ENCODE results near the gene LENG1. TPM values are rescaled to one million over a fixed set of nuclear protein-coding genes. Genes with fewer than 3 reads are reported as not detected.
"Not testable (repeated sequence)": the region's sequence is repeated elsewhere in the genome, so short reads cannot be mapped to it uniquely, and the experiment has no call there.

The LENG1 gene
- total and polyA plus RNA-seq, 12 donors: 5.4 to 16.9 (median 7.2) TPM

GRCh38 chr19:54172471-54173358 lies 13.2 kb upstream of the LENG1 start, which contains the start of gene TMC4:
Gene TMC4, minus strand, starts transcription at chr19:54173160. Its CDS starts 43 bp downstream, at chr19:54173117.
- Histone ChIP-seq H3K4me3 (peak within 1 kb of the TSS in 7 of 10 donors; percentile 15 to 48 (median 38)), H3K9me3 (no peaks in the 10 kb centered on the region), H3K4me1 (peaks cover 0 to 13% (median 6%) of the 10 kb centered on the region in 9 donors), H3K27ac (peak within 1 kb of the TSS in 9 of 10 donors; percentile 32 to 75 (median 56)), H3K36me3 (peaks cover 0 to 20% (median 0%) of the 10 kb centered on the region in 9 donors), H3K27me3 (peaks cover 0 to 20% (median 12%) of the 10 kb centered on the region in 7 donors)
- intact Hi-C loops (cut with DNase I): loop anchor here in 1 of 10 donors (5.0 kb wide), 1 partner anchor 60 kb away; no protein-coding TSS in a partner anchor
- no peak for TF ChIP-seq CTCF (IDR thresholded peaks at IDR 0.05)
- 12 to 20% methylated on average over 13 of the region's 13 CpGs for WGBS, 2 donors
- ATAC-seq (peak in 7 of 8 donors; percentile 38 to 77 (median 66)), DNase-seq (peak in 1 of 2 donors; percentile 54)

GRCh38 chr19:54171736-54172431 lies 12.4 kb upstream of the LENG1 start:
- Histone ChIP-seq H3K4me3 (peak overlapping the region in 6 of 10 donors; percentile 4 to 48 (median 12)), H3K27ac (peak overlapping the region in 3 of 10 donors; percentile 19 to 72 (median 62))

GRCh38 chr19:54169149-54169740 lies 9.7 kb upstream of the LENG1 start:
- intact Hi-C loops (cut with DNase I): loop anchor here in 3 of 10 donors (2.0 to 5.0 kb wide), 2 partner anchors 62 to 63 kb away; no protein-coding TSS in a partner anchor
- no peak for TF ChIP-seq CTCF (IDR thresholded peaks at IDR 0.05)
- WGBS, 2 donors: 88 to 90% methylated on average over 20 to 21 of the region's 21 CpGs
- H3K27me3 ChIP-seq: peaks cover 0 to 44% (median 24%) of the 10 kb centered on the region in 7 donors
- peaks cover 2 to 19% (median 11%) of the 10 kb centered on the region in 9 donors for H3K4me1 ChIP-seq
- H3K9me3 ChIP-seq: no peaks in the 10 kb centered on the region
- DNase-seq (no peak), ATAC-seq (no peak)
- no peak overlapping the region for H3K4me3 ChIP-seq
- H3K36me3 ChIP-seq: no peaks in the 10 kb centered on the region
- no peak overlapping the region for H3K27ac ChIP-seq

More at GRCh38 chr19:54171736-54172431, 12.4 kb upstream of the LENG1 start:
- H3K4me1 ChIP-seq: peaks cover 0 to 13% (median 6%) of the 10 kb centered on the region in 9 donors
- not testable (repeated sequence) for H3K9me3 ChIP-seq, DNase-seq, ATAC-seq
- intact Hi-C loops (cut with DNase I): loop anchor here in 2 of 10 donors (2.0 to 5.0 kb wide), 2 partner anchors 59 to 60 kb away; no protein-coding TSS in a partner anchor
- WGBS, 2 donors: 70 to 79% methylated on average over 17 to 18 of the region's 23 CpGs
- H3K36me3 ChIP-seq: peaks cover 0 to 12% (median 0%) of the 10 kb centered on the region in 9 donors
- H3K27me3 ChIP-seq: peaks cover 0 to 28% (median 15%) of the 10 kb centered on the region in 7 donors

- H3K4me1 ChIP-seq: peaks cover 2 to 25% (median 11%) of the 10 kb centered on the region in 9 donors
- peak; percentile 79 to 93 (median 84) for TF ChIP-seq CTCF (IDR thresholded peaks at IDR 0.05)
- H3K4me3 ChIP-seq: no peak overlapping the region
- no peaks in the 10 kb centered on the region for H3K36me3 ChIP-seq
- peaks cover 0 to 43% (median 25%) of the 10 kb centered on the region in 7 donors for H3K27me3 ChIP-seq
- DNase-seq: peak; percentile 92 to 96
- no peak overlapping the region for H3K27ac ChIP-seq
- 26 to 27% methylated on average over 25 of the region's 25 CpGs for WGBS, 2 donors
- peak; percentile 85 to 92 (median 89) for ATAC-seq
- no peaks in the 10 kb centered on the region for H3K9me3 ChIP-seq
- intact Hi-C loops (cut with DNase I): loop anchor here in 8 of 10 donors (1.0 to 5.0 kb wide), 3 partner anchors 62 to 64 kb away; no protein-coding TSS in a partner anchor
These were observed 8.8 kb upstream of the LENG1 start for GRCh38 chr19:54168174-54168917.

Data from heart right ventricle (tissue), 16 donors.